Measurements from ENCODE around the gene SSH3. TPM values are rescaled to one million over a fixed set of nuclear protein-coding genes. Genes with fewer than 3 reads are reported as not detected.

Gene SSH3
- total and polyA plus RNA-seq, 4 donors = 4.8 to 10.4 (median 8.1) TPM

DNA sequence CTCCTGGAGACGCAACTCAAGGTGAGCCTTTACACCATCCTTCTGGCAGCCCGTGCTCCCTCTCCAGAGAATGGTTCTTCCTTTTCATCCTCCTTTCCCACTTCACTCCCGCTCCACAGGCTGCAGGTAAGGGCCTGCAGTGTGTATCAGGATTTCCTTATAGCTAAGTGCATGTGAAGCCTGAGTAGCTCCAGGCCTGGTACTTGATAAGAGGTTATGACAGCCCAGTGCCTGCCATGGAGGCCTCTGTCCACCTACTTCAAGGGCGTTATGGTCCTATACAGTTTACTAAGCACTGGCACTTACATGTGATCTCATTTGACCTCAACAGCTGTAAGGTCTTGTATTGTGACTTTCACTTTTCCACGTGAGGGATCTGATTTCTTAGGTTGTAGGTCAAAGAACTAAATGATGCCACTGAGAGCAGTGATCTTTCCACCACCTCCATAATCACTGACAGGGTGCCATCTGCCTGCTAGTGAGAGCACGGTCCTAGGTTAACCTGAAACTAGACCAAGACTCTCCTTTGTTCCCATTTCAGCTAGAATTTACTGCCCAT is 18.1 kb downstream of the SSH3 start:
- no peak overlapping the region for H3K4me3 ChIP-seq (ENCODE audit: low read depth in 1 of 3, low read length in 3 of 3)
- peaks cover under 1 to 12% (median 5%) of the 10 kb centered on the region in 4 donors for H3K4me1 ChIP-seq (ENCODE audit: control insufficient read depth in 4 of 4, insufficient read depth in 4 of 4, low read length in 3 of 4)
- H3K27ac ChIP-seq (ENCODE audit: low read depth in 1 of 2, low read length in 2 of 2) = no peak overlapping the region
- 87% methylated on average over 6 of the region's 6 CpGs for WGBS
- DNase-seq (ENCODE audit: low spot score) = no peak
- no peaks in the 10 kb centered on the region for H3K9me3 ChIP-seq (ENCODE audit: control insufficient read depth in 4 of 4, low read length in 3 of 4)
- H3K36me3 ChIP-seq (ENCODE audit: control insufficient read depth in 4 of 4, insufficient read depth in 3 of 4, low read depth in 1 of 4, low read length in 3 of 4) = no peaks in the 10 kb centered on the region
- TF ChIP-seq YY1 (IDR thresholded peaks at IDR 0.05) (no peak), SP1 (IDR thresholded peaks at IDR 0.05) (no peak), HNF4A (conservative IDR thresholded peaks at IDR 0.05) (no peak), TAF1 (conservative IDR thresholded peaks at IDR 0.05) (no peak), FOXA1 (IDR thresholded peaks at IDR 0.05) (no peak), RXRA (IDR thresholded peaks at IDR 0.05) (no peak), HNF4G (IDR thresholded peaks at IDR 0.05) (no peak)
- TF ChIP-seq, protein P1, sequence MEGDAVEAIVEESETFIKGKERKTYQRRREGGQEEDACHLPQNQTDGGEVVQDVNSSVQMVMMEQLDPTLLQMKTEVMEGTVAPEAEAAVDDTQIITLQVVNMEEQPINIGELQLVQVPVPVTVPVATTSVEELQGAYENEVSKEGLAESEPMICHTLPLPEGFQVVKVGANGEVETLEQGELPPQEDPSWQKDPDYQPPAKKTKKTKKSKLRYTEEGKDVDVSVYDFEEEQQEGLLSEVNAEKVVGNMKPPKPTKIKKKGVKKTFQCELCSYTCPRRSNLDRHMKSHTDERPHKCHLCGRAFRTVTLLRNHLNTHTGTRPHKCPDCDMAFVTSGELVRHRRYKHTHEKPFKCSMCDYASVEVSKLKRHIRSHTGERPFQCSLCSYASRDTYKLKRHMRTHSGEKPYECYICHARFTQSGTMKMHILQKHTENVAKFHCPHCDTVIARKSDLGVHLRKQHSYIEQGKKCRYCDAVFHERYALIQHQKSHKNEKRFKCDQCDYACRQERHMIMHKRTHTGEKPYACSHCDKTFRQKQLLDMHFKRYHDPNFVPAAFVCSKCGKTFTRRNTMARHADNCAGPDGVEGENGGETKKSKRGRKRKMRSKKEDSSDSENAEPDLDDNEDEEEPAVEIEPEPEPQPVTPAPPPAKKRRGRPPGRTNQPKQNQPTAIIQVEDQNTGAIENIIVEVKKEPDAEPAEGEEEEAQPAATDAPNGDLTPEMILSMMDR (IDR thresholded peaks at IDR 0.05; ENCODE audit: low read depth, low read length, missing input control) = no peak
- TF ChIP-seq, protein P2, sequence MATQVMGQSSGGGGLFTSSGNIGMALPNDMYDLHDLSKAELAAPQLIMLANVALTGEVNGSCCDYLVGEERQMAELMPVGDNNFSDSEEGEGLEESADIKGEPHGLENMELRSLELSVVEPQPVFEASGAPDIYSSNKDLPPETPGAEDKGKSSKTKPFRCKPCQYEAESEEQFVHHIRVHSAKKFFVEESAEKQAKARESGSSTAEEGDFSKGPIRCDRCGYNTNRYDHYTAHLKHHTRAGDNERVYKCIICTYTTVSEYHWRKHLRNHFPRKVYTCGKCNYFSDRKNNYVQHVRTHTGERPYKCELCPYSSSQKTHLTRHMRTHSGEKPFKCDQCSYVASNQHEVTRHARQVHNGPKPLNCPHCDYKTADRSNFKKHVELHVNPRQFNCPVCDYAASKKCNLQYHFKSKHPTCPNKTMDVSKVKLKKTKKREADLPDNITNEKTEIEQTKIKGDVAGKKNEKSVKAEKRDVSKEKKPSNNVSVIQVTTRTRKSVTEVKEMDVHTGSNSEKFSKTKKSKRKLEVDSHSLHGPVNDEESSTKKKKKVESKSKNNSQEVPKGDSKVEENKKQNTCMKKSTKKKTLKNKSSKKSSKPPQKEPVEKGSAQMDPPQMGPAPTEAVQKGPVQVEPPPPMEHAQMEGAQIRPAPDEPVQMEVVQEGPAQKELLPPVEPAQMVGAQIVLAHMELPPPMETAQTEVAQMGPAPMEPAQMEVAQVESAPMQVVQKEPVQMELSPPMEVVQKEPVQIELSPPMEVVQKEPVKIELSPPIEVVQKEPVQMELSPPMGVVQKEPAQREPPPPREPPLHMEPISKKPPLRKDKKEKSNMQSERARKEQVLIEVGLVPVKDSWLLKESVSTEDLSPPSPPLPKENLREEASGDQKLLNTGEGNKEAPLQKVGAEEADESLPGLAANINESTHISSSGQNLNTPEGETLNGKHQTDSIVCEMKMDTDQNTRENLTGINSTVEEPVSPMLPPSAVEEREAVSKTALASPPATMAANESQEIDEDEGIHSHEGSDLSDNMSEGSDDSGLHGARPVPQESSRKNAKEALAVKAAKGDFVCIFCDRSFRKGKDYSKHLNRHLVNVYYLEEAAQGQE (IDR thresholded peaks at IDR 0.05) = no peak
- TF ChIP-seq, protein P3, sequence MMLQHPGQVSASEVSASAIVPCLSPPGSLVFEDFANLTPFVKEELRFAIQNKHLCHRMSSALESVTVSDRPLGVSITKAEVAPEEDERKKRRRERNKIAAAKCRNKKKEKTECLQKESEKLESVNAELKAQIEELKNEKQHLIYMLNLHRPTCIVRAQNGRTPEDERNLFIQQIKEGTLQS (IDR thresholded peaks at IDR 0.05) = no peak
- TF ChIP-seq, protein P4, sequence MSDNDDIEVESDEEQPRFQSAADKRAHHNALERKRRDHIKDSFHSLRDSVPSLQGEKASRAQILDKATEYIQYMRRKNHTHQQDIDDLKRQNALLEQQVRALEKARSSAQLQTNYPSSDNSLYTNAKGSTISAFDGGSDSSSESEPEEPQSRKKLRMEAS (IDR thresholded peaks at IDR 0.05) = no peak
- TF ChIP-seq, protein P5, sequence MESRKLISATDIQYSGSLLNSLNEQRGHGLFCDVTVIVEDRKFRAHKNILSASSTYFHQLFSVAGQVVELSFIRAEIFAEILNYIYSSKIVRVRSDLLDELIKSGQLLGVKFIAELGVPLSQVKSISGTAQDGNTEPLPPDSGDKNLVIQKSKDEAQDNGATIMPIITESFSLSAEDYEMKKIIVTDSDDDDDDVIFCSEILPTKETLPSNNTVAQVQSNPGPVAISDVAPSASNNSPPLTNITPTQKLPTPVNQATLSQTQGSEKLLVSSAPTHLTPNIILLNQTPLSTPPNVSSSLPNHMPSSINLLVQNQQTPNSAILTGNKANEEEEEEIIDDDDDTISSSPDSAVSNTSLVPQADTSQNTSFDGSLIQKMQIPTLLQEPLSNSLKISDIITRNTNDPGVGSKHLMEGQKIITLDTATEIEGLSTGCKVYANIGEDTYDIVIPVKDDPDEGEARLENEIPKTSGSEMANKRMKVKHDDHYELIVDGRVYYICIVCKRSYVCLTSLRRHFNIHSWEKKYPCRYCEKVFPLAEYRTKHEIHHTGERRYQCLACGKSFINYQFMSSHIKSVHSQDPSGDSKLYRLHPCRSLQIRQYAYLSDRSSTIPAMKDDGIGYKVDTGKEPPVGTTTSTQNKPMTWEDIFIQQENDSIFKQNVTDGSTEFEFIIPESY (IDR thresholded peaks at IDR 0.05) = no peak
- H3K27me3 ChIP-seq (ENCODE audit: control insufficient read depth in 4 of 4, insufficient read depth in 4 of 4, low read length in 3 of 4) = no peaks in the 10 kb centered on the region
- H3K9ac ChIP-seq (ENCODE audit: low read depth in 1 of 2, low read length in 2 of 2) = no peak overlapping the region

DNA sequence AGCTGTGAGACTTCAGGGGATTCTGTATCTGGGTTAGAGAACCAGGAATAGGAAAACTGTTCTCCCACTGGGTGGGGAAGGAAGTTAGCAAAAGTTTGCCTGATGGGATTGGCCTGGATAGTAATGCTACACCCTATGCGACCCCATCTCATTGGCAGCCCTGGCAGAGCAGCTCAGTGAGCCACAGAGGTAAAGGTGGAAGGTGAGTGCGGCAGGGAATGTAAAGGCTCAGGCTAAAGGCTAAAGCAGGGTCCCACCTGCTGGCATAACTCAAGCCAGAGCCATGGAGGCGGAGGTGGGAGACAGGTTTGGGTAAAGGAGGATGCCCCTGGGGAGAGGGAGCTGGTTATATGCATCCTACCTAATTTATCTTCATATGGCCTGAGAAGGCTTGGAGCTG is 18.7 kb downstream of the SSH3 start:
- Histone ChIP-seq H3K36me3 (ENCODE audit: control insufficient read depth in 4 of 4, insufficient read depth in 3 of 4, low read depth in 1 of 4, low read length in 3 of 4) (no peaks in the 10 kb centered on the region), H3K4me1 (ENCODE audit: control insufficient read depth in 4 of 4, insufficient read depth in 4 of 4, low read length in 3 of 4) (peaks cover 0 to 12% (median 5%) of the 10 kb centered on the region in 4 donors), H3K9ac (ENCODE audit: low read depth in 1 of 2, low read length in 2 of 2) (no peak overlapping the region), H3K27ac (ENCODE audit: low read depth in 1 of 2, low read length in 2 of 2) (no peak overlapping the region), H3K9me3 (ENCODE audit: control insufficient read depth in 4 of 4, low read length in 3 of 4) (no peaks in the 10 kb centered on the region), H3K27me3 (ENCODE audit: control insufficient read depth in 4 of 4, insufficient read depth in 4 of 4, low read length in 3 of 4) (no peaks in the 10 kb centered on the region), H3K4me3 (ENCODE audit: low read depth in 1 of 3, low read length in 3 of 3) (no peak overlapping the region)
- no peak for DNase-seq (ENCODE audit: low spot score)
- TF ChIP-seq, protein P2 (IDR thresholded peaks at IDR 0.05) = no peak
- TF ChIP-seq YY1 (IDR thresholded peaks at IDR 0.05) = no peak
- TF ChIP-seq TAF1 (conservative IDR thresholded peaks at IDR 0.05) = no peak
- no peak for TF ChIP-seq EGR1 (IDR thresholded peaks at IDR 0.05; ENCODE audit: low read depth in 2 of 2)
- TF ChIP-seq, protein P4 (IDR thresholded peaks at IDR 0.05) = no peak
- TF ChIP-seq NR2F2 (IDR thresholded peaks at IDR 0.05) = no peak
- TF ChIP-seq FOXA1 (IDR thresholded peaks at IDR 0.05) = no peak
- TF ChIP-seq, protein P3 (IDR thresholded peaks at IDR 0.05) = no peak
- no peak for TF ChIP-seq RXRA (IDR thresholded peaks at IDR 0.05)
- TF ChIP-seq GABPA (IDR thresholded peaks at IDR 0.05 in 1 of 2, conservative IDR thresholded peaks at IDR 0.05 in 1 of 2) = no peak
- no peak for TF ChIP-seq HNF4A (conservative IDR thresholded peaks at IDR 0.05)
- TF ChIP-seq, protein P5 (IDR thresholded peaks at IDR 0.05) = no peak
- no peak for TF ChIP-seq HNF4G (IDR thresholded peaks at IDR 0.05)
- 98% methylated on average over 3 of the region's 3 CpGs for WGBS

Data from liver (tissue), 9 donors.